Pons (tissue), 1 donor: ENCODE data around the gene HOXA2.

ENCODE experiments used
- DNase-seq: peaks from one replicate; pipeline ENCODE4 v3.0.0-alpha.2; 2016; ENCODE audit warnings: low spot score

The HOXA2 gene

GRCh38 chr7:27124902-27125689 lies 22.6 kb upstream of the HOXA2 start:
- no peak for DNase-seq

- DNase-seq: no peak
Observed at GRCh38 chr7:27124096-27124901, 21.8 kb upstream of the HOXA2 start.

GRCh38 chr7:27123477-27124053 lies 21.1 kb upstream of the HOXA2 start:
- DNase-seq: no peak

- no peak for DNase-seq
Observed at GRCh38 chr7:27123007-27123476, 20.6 kb upstream of the HOXA2 start.

GRCh38 chr7:27122077-27122910 lies 19.8 kb upstream of the HOXA2 start:
- no peak for DNase-seq

GRCh38 chr7:27121684-27122076 lies 19.2 kb upstream of the HOXA2 start:
- no peak for DNase-seq

GRCh38 chr7:27119412-27119911 lies 17.0 kb upstream of the HOXA2 start:
- DNase-seq: no peak

- DNase-seq: no peak
Observed at GRCh38 chr7:27118580-27118979, 16.1 kb upstream of the HOXA2 start.

- DNase-seq: no peak
Observed at GRCh38 chr7:27117887-27118491, 15.5 kb upstream of the HOXA2 start.

- DNase-seq: no peak
Observed at GRCh38 chr7:27116962-27117886, 14.7 kb upstream of the HOXA2 start.

GRCh38 chr7:27116031-27116961 lies 13.8 kb upstream of the HOXA2 start:
- DNase-seq: no peak

- no peak for DNase-seq
Observed at GRCh38 chr7:27115221-27116026, 12.9 kb upstream of the HOXA2 start.

GRCh38 chr7:27114881-27115220 lies 12.4 kb upstream of the HOXA2 start:
- no peak for DNase-seq

GRCh38 chr7:27113991-27114769 lies 11.7 kb upstream of the HOXA2 start:
- no peak for DNase-seq

GRCh38 chr7:27112955-27113949 lies 10.8 kb upstream of the HOXA2 start:
- no peak for DNase-seq

GRCh38 chr7:27112361-27112760 lies 9.9 kb upstream of the HOXA2 start:
- DNase-seq: no peak
